ENCODE data around the gene KRTAP12-2. TPM values are rescaled to one million over a fixed set of nuclear protein-coding genes. Genes with fewer than 3 reads are reported as not detected.
"Not testable (repeated sequence)": the region's sequence is repeated elsewhere in the genome, so short reads cannot be mapped to it uniquely, and the experiment has no call there.

Gene KRTAP12-2
- total RNA-seq, 2 donors from 2014 or later, result not detected

DNA sequence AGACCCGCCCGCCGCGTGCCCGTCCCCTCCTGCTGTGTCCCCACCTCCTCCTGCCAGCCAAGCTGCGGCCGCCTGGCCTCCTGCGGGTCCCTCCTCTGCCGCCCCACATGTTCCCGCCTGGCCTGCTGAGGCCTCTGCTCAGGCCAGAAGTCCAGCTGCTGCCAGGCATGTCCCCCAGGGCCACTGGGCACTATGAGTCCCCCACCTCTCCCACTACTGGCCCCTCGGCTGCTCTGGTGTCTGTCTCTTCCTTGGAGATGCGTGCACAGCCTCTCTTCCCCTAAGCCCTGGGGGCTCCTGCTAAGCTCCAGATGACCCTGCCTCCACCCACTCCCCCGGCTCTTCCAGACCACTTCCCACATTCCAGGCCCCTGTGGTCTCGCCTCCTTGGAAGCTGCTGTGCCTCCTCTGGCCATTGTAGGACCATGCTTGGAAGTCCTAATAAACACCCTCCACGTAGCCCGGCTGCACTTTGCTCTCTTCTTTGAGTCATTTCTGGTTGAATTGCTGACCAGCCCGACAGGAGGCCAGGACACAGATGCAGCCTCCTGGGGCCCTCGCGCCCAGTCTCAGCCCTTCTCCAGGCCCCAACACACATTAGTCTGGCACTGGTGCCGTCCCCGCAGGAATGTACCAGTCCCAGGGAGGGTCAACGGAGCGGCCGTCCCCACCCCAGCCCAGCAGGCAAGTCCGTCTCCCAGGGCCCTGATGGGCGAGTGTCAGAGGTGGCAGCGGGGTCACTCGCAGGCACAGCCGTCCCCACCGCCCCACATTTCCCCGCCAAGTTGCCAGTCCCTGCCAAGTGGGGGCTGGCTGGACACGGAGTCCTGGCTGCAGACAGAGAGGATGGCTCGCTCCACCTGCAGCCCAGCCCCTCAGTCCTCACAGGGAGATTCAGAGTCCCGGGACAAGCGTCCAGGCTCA, 31.3 kb upstream of the KRTAP12-2 start:
- H3K4me1 Mint-ChIP-seq (ENCODE audit: low read depth in 2 of 2), result peaks cover 0 to 13% of the 10 kb centered on the region in 2 donors
- ATAC-seq (peak in 1 of 2 donors; percentile 10), DNase-seq (ENCODE audit: low spot score) (no peak)
- H3K27ac Mint-ChIP-seq, result no peak overlapping the region
- peaks cover 57 to 59% of the 10 kb centered on the region in 2 donors for H3K27me3 Mint-ChIP-seq
- no peak overlapping the region for H3K4me3 Mint-ChIP-seq
- H3K9me3 Mint-ChIP-seq, result no peaks in the 10 kb centered on the region
- H3K36me3 Mint-ChIP-seq, result no peaks in the 10 kb centered on the region

DNA sequence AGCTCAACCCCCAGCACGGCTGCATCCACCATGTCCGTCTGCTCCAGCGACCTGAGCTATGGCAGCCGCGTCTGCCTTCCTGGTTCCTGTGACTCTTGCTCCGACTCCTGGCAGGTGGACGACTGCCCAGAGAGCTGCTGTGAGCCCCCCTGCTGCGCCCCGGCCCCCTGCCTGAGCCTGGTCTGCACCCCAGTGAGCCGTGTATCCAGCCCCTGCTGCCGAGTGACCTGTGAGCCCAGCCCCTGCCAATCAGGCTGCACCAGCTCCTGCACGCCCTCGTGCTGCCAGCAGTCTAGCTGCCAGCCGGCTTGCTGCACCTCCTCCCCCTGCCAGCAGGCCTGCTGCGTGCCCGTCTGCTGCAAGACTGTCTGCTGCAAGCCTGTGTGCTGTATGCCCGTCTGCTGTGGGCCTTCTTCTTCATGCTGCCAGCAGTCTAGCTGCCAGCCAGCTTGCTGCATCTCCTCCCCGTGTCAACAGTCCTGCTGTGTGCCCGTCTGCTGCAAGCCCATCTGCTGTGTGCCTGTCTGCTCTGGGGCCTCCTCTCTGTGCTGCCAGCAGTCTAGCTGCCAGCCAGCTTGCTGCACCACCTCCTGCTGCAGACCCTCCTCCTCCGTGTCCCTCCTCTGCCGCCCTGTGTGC, 30.6 kb upstream of the KRTAP12-2 start, which contains the start of gene KRTAP10-12:
TSS of gene KRTAP10-12 (plus strand) at position 1 of the 639 bp plus-strand sequence. CDS start at position 31, 30 bp downstream.
- not testable (repeated sequence) for H3K36me3 Mint-ChIP-seq; DNase-seq (ENCODE audit: low spot score); H3K9me3 Mint-ChIP-seq; ATAC-seq; H3K4me3 Mint-ChIP-seq; H3K27ac Mint-ChIP-seq
- H3K27me3 Mint-ChIP-seq, result peaks cover 54 to 55% of the 10 kb centered on the region in 2 donors
- peaks cover 0 to 11% of the 10 kb centered on the region in 2 donors for H3K4me1 Mint-ChIP-seq (ENCODE audit: low read depth in 2 of 2)

DNA sequence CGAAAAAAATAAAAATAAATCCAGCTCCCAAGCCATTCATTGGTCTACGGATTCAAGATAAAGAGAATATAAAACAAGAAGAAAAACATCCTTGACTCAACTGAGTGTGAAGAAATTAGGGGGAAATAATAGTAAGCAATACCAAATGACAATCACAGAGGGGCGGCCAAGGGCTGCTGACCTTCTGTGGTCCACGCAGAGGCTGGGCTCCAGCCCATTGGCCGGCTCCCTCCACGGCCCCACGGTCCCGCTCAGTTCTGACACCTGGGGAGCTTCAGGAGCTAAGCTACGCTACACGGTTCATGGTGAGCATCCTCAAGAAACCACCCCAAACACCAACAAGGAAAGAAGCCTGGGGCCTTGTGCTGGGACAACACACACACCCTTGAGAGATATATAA, 29.8 kb upstream of the KRTAP12-2 start:
- ATAC-seq, result no peak
- Mint-ChIP-seq H3K9me3 (no peaks in the 10 kb centered on the region), H3K27me3 (peaks cover 48 to 50% of the 10 kb centered on the region in 2 donors), H3K36me3 (peaks cover 8% of the 10 kb centered on the region), H3K4me3 (no peak overlapping the region), H3K4me1 (ENCODE audit: low read depth in 2 of 2) (peaks cover 0 to 11% of the 10 kb centered on the region in 2 donors), H3K27ac (no peak overlapping the region)
- no peak for DNase-seq (ENCODE audit: low spot score)

DNA sequence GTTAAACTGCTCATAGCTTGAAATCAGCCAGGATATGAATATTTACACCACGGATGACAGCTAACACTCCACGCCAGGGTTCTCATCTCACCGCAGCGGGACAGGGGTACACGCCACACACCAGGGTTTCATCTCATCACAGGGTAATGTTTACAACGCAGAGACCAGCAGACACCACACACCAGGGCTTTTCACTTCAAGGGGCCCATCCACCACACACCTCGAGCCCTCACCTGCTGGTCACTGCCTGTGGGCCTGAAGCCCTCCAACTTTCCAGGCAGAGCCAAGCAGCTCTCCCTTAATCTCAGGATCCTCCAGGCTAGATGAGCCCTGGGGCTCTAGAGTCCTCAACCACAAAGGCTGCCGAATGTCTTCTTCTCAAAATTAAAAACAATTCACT, 28.9 kb upstream of the KRTAP12-2 start:
- Mint-ChIP-seq H3K36me3 (peaks cover 8% of the 10 kb centered on the region), H3K4me1 (ENCODE audit: low read depth in 2 of 2) (peaks cover 0 to 11% of the 10 kb centered on the region in 2 donors), H3K27me3 (peaks cover 49 to 56% of the 10 kb centered on the region in 2 donors), H3K4me3 (no peak overlapping the region), H3K9me3 (no peaks in the 10 kb centered on the region), H3K27ac (no peak overlapping the region)
- DNase-seq (ENCODE audit: low spot score) (no peak), ATAC-seq (no peak)

DNA sequence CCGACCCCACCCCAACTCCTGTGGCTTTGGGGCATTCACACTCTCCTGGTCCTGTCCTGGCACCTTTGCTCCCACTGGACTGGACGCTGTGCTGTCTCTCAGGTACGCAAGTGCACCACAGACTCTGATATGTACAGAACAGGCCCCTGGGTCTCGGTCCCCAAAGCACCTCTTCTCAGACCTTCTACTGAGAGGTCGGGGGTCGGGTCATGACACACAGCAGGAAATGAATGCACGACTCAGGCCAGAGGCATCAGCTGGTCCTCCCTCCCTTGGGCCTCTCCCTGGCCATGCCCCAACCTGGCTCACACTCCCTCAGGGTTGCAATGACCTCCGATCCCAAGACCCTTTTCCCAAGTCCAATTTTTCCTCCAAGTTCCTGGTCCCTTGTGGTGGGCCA, 28.5 kb upstream of the KRTAP12-2 start:
- no peaks in the 10 kb centered on the region for H3K9me3 Mint-ChIP-seq
- H3K27ac Mint-ChIP-seq, result no peak overlapping the region
- no peak overlapping the region for H3K4me3 Mint-ChIP-seq
- ATAC-seq (no peak), DNase-seq (ENCODE audit: low spot score) (peak; percentile 15)
- peaks cover 8% of the 10 kb centered on the region for H3K36me3 Mint-ChIP-seq
- H3K27me3 Mint-ChIP-seq, result peaks cover 49 to 59% of the 10 kb centered on the region in 2 donors
- H3K4me1 Mint-ChIP-seq (ENCODE audit: low read depth in 2 of 2), result peaks cover 0 to 11% of the 10 kb centered on the region in 2 donors

DNA sequence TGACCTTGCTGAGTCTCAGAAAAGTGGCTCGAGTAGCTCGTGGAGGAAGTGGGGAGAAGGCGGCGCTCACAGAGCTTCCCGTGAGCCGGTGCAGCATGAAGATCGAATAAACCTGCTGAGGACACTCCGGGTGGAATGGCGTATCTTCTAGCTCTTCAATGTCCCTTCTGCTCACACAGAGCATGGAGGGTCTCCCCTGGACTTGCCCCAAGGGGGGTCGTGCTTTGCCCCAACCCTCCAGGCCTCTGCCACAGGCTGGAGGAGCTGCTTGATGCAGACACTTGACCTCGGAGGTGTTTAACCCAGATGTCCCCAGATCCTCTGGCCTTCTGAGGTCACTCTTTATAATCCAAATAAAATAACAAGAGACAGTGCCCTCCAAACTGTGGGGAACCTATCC, 28.0 kb upstream of the KRTAP12-2 start:
- DNase-seq (ENCODE audit: low spot score) (peak; percentile 49), ATAC-seq (no peak)
- peaks cover 8% of the 10 kb centered on the region for H3K36me3 Mint-ChIP-seq
- no peak overlapping the region for H3K4me3 Mint-ChIP-seq
- H3K27ac Mint-ChIP-seq, result no peak overlapping the region
- H3K27me3 Mint-ChIP-seq, result peaks cover 49 to 59% of the 10 kb centered on the region in 2 donors
- H3K9me3 Mint-ChIP-seq, result no peaks in the 10 kb centered on the region
- peaks cover 0 to 11% of the 10 kb centered on the region in 2 donors for H3K4me1 Mint-ChIP-seq (ENCODE audit: low read depth in 2 of 2)

DNA sequence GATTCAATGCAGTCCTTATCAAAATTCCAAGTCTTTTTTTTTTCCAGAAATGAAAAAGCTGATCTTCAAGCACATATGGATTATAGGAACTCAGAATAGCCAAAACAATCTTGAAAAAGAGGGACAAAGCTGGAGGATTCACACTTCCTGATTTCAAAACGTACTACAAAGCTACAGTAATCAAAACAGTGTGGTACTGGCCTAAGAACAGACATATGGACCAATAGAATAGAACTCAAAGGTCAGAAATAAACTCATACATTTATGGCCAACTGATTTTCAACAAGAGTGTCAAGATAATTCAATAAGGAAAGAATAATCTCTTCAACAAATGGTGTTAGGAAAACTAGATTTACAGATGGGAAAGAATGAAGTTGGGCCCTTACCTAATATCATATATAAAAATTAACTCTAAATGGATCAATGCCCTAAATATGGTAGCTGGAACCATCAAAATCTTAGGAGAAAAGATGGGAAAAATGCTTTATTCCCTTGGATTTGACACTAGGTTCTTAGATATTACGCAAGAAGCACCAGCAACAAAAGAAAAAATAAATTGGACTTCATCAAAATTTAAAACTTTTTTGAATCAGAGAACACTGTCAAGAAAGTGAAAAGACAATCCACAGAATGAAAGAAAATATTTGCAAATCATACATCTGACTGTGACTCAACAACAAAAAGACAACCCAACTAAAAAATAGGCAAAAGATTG, 26.2 kb upstream of the KRTAP12-2 start:
- no peak overlapping the region for H3K27ac Mint-ChIP-seq
- peaks cover 37 to 44% of the 10 kb centered on the region in 2 donors for H3K27me3 Mint-ChIP-seq

DNA sequence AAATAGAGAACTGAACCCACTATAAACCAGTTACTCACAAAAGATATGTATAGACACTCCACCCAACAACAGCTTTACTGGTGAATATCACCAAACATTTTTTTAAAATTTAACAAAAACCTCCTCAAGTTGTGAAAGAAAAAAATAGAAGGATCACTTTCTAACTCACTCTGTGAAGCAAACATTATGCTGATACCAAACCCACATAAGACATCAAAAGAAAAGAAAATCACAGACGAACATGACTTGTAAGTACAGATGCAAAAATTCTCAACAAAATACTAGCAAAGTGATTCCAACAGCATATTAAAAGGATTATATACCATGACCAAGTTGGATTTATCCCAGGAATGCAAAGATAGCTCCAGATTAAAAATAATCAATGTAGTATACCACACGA, 25.0 kb upstream of the KRTAP12-2 start:
- H3K9me3 Mint-ChIP-seq, result no peaks in the 10 kb centered on the region
- H3K4me1 Mint-ChIP-seq (ENCODE audit: low read depth in 2 of 2), result peaks cover 1 to 4% of the 10 kb centered on the region in 2 donors
- peaks cover 31 to 33% of the 10 kb centered on the region in 2 donors for H3K27me3 Mint-ChIP-seq
- H3K4me3 Mint-ChIP-seq, result no peak overlapping the region
- peaks cover 8% of the 10 kb centered on the region for H3K36me3 Mint-ChIP-seq
- ATAC-seq (no peak), DNase-seq (ENCODE audit: low spot score) (no peak)
- H3K27ac Mint-ChIP-seq, result no peak overlapping the region

More for the DNA sequence above, 26.2 kb upstream of the KRTAP12-2 start:
- Mint-ChIP-seq H3K4me3 (no peak overlapping the region), H3K36me3 (peaks cover 8% of the 10 kb centered on the region), H3K9me3 (no peaks in the 10 kb centered on the region), H3K4me1 (ENCODE audit: low read depth in 2 of 2) (peaks cover 0 to 8% of the 10 kb centered on the region in 2 donors)
- no peak for DNase-seq (ENCODE audit: low spot score)
- ATAC-seq, result no peak

DNA sequence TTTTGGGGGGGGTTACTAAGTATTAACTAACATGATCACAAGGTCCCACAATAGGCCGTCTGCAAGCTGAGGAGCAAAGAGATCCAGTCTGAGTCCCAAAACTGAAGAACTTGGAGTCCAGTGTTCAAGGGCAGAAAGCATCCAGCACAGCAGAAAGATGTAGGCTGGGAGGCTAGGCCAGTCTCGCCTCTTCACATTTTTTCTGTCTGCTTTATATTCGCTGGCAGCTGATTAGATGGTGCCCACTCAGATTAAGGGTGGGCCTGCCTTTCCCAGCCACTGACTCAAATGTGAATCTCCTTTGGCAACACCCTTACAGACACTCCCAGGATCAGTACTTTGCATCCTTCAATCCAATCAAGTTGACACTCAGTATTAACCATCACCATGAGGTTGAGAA, 23.0 kb upstream of the KRTAP12-2 start:
- H3K36me3 Mint-ChIP-seq; H3K27ac Mint-ChIP-seq; DNase-seq (ENCODE audit: low spot score); H3K4me3 Mint-ChIP-seq; H3K9me3 Mint-ChIP-seq; ATAC-seq: not testable (repeated sequence)
- peaks cover 29% of the 10 kb centered on the region in 2 donors for H3K27me3 Mint-ChIP-seq
- H3K4me1 Mint-ChIP-seq (ENCODE audit: low read depth in 2 of 2), result peaks cover 12 to 13% of the 10 kb centered on the region in 2 donors

DNA sequence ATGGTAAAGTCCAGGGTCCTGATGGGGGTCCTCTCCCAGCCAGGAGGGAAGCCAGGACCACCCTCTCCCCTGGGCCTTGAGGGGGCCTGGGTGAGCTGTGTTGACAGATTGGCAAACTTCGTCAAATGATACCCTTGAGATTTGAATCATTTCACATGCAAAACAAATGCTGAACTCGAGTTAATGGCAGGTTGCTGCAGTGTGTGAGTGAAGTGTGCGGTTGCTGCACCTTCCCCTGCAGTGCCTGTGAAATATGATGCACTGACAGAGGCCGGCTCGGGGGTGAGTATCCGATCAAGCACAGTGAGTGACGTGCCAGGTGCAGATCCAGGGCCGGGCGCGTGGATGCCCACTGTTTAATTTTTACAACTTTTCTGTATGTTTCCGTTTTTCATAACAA, 20.9 kb upstream of the KRTAP12-2 start:
- Mint-ChIP-seq H3K9me3 (no peaks in the 10 kb centered on the region), H3K27ac (peak overlapping the region in 1 of 2 donors; percentile 61), H3K27me3 (peaks cover 24 to 32% of the 10 kb centered on the region in 2 donors), H3K4me3 (no peak overlapping the region), H3K4me1 (ENCODE audit: low read depth in 2 of 2) (peaks cover 10 to 12% of the 10 kb centered on the region in 2 donors), H3K36me3 (peaks cover 5% of the 10 kb centered on the region)
- no peak for DNase-seq (ENCODE audit: low spot score)
- no peak for ATAC-seq

DNA sequence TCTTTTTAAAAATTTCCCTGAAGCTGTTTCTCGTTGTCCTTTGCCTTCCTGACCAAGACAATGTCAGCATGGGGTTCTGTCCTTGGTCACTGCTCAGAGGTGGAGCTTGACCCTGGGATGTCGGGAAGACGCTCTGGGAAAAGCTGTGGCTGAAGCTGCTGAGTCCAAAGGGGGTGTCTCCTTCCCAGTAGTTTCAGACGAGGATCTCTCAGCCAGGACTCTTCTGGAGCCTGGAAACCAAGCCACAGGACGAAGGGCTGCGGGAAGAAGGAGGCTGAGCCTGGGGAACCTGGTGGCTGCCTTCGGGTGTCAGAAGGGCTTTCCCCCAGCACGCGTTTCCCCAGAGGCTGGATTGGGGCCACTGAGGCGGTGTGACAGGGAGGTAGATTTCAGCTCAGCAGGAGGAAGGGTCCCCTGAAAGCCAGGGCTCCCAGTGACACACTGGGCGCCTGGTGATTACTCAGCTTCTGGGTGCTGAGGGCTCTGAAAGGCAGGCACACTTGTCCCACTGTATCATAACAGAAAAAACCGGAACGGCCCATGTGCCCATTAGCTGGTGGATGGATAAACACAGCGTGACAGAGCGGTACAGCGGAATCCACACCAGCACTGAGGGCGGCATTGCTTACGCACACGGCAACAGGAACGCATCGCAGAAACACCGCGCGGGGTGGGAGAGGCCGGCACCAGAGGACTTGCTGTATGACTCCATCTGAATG, 20.3 kb upstream of the KRTAP12-2 start:
- H3K4me3 Mint-ChIP-seq, result no peak overlapping the region
- no peaks in the 10 kb centered on the region for H3K36me3 Mint-ChIP-seq
- H3K4me1 Mint-ChIP-seq (ENCODE audit: low read depth in 2 of 2), result peaks cover 10 to 12% of the 10 kb centered on the region in 2 donors
- no peak for ATAC-seq
- H3K27ac Mint-ChIP-seq, result peak overlapping the region in 1 of 2 donors; percentile 61
- H3K27me3 Mint-ChIP-seq, result peaks cover 28 to 29% of the 10 kb centered on the region in 2 donors
- DNase-seq (ENCODE audit: low spot score), result no peak
- no peaks in the 10 kb centered on the region for H3K9me3 Mint-ChIP-seq

DNA sequence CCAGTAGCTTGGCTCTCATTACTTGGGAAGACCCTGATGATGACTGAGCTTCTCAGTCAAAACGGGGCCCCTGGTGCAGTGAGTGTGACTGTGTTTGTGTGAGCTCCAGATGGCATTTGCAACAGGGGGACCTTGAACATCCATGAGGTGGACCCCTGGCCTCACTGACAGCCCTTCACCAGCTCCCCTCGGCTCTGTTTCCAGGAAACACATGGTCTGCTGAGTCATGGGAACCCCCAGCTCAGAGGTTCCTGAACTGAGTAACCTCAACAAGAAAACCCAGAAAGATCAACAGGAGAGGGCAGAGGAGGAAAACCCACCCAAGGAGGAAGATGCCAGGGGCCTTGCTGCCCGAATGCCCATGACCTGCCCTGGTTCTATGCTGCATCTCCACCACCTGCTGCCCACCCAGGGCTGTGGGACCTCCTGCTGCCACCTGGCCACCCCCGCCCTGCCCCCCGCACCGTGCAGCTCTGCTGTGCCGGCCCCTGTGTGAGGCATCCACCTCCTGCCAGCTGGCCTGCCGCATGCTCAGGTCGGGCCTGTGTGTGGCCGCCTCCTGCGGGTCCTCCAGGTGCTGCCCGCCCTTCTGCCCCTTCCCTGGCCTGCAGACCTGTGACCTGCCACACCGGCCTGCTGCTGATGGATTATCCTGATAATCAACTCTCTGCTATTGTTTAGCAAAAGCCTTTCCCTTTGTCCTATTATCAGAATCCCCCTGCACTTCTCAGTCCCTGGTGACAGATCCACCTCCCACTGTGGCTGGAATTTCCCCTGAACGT, 19.5 kb upstream of the KRTAP12-2 start:
- ATAC-seq (peak; percentile 41 to 61), DNase-seq (ENCODE audit: low spot score) (no peak)
- no peak overlapping the region for H3K4me3 Mint-ChIP-seq
- peaks cover 10 to 12% of the 10 kb centered on the region in 2 donors for H3K4me1 Mint-ChIP-seq (ENCODE audit: low read depth in 2 of 2)
- no peaks in the 10 kb centered on the region for H3K36me3 Mint-ChIP-seq
- no peaks in the 10 kb centered on the region for H3K9me3 Mint-ChIP-seq
- H3K27ac Mint-ChIP-seq, result peak overlapping the region in 1 of 2 donors; percentile 61
- H3K27me3 Mint-ChIP-seq, result peaks cover 29 to 30% of the 10 kb centered on the region in 2 donors

All from natural killer cell treated with Interleukin-12 subunit alpha and Interleukin-12 subunit beta and Interleukin-15 and Interleukin-18, amount 100 ng/mL, for 72 hours (primary cell).